GM19043 (cell line): Measurements from ENCODE around the gene ADGRB3.
"Not testable (repeated sequence)": the region's sequence is repeated elsewhere in the genome, so short reads cannot be mapped to it uniquely, and the experiment has no call there.

Experiments used
- ATAC-seq: cut with Tn5 transposase; IDR thresholded peaks from one replicate; pipeline ENCODE4 v1.9.1; 2021; ENCODE audit warnings: low read depth; ENCODE audit not compliant: unreplicated experiment

The ADGRB3 gene

GRCh38 chr6:69379518-69379917 is 744.4 kb downstream of the ADGRB3 start:
- no peak for ATAC-seq

GRCh38 chr6:69383627-69384026 is 748.5 kb downstream of the ADGRB3 start:
- no peak for ATAC-seq

GRCh38 chr6:69386426-69386825 is 751.3 kb downstream of the ADGRB3 start:
- ATAC-seq, result no peak

- no peak for ATAC-seq
Observed at GRCh38 chr6:69390125-69390524, 755.0 kb downstream of the ADGRB3 start.

GRCh38 chr6:69391106-69391505 is 756.0 kb downstream of the ADGRB3 start:
- ATAC-seq, result no peak

GRCh38 chr6:69392745-69393144 is 757.7 kb downstream of the ADGRB3 start:
- ATAC-seq, result no peak

- no peak for ATAC-seq
Observed at GRCh38 chr6:69398311-69398710, 763.2 kb downstream of the ADGRB3 start.

- no peak for ATAC-seq
Observed at GRCh38 chr6:69398729-69399128, 763.6 kb downstream of the ADGRB3 start.

- ATAC-seq, result no peak
Observed at GRCh38 chr6:69408886-69409285, 773.8 kb downstream of the ADGRB3 start.

GRCh38 chr6:69416776-69417175 is 781.7 kb downstream of the ADGRB3 start:
- no peak for ATAC-seq

- no peak for ATAC-seq
Observed at GRCh38 chr6:69421269-69421668, 786.2 kb downstream of the ADGRB3 start.

GRCh38 chr6:69422020-69422419 is 786.9 kb downstream of the ADGRB3 start:
- no peak for ATAC-seq

- ATAC-seq, result no peak
Observed at GRCh38 chr6:69422475-69422874, 787.4 kb downstream of the ADGRB3 start.

- ATAC-seq, result no peak
Observed at GRCh38 chr6:69423785-69424184, 788.7 kb downstream of the ADGRB3 start.

- ATAC-seq, result no peak
Observed at GRCh38 chr6:69424581-69424980, 789.5 kb downstream of the ADGRB3 start.

GRCh38 chr6:69427882-69428281 is 792.8 kb downstream of the ADGRB3 start:
- no peak for ATAC-seq

GRCh38 chr6:69432168-69432567 is 797.1 kb downstream of the ADGRB3 start:
- not testable (repeated sequence) for ATAC-seq

- ATAC-seq, result not testable (repeated sequence)
Observed at GRCh38 chr6:69433116-69433515, 798.0 kb downstream of the ADGRB3 start.

GRCh38 chr6:69438113-69438512 is 803.0 kb downstream of the ADGRB3 start:
- no peak for ATAC-seq
